GM12873 (cell line): ENCODE results near the gene GPR171.
A peak's percentile ranks its signal among the peaks of the same experiment; 100 is the strongest.

ENCODE experiments used
- TF ChIP-seq, protein P1 (sequence below): IDR thresholded peaks from 2 replicates; pipeline ENCODE4 v1.5.1; 2012; ENCODE audit warnings: low read depth, mild to moderate bottlenecking, moderate library complexity, low read length, control low read depth; ENCODE audit not compliant: insufficient read depth; ENCODE audit errors: missing control alignments

The GPR171 gene

DNA sequence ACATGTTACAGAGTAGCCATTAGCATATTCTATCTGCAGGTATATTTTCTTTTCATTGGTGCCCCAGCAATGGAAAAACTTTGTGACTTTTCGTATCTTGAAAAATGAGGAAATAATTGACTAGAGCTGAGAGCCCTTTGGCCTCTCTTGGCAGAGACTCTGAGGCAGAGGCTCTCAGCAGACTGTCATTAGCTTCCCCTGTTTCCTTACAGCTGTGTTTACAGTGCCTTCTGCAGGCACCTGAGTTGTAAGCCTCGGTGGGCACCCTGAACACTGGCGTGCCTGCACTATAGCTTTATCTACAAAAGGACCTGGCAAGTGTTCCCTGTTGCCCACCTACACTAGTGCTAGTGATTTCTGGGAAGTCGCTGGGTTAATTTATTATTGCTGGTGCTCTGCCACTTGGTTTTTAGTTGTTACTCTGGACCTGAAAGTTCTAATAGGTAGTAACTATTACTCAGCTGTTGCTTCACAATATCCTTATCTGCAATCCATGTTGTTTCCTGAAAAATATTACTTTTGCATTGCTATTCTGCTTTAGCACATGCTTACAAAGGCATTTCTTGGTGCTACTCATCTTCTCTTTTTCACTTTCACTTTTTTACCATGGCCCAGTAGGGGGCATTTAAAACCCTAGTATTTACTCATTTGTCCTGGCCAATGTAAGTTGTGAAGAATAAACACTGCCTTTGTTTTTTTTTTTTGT is 7.8 kb upstream of the GPR171 start:
- TF ChIP-seq, protein P1, sequence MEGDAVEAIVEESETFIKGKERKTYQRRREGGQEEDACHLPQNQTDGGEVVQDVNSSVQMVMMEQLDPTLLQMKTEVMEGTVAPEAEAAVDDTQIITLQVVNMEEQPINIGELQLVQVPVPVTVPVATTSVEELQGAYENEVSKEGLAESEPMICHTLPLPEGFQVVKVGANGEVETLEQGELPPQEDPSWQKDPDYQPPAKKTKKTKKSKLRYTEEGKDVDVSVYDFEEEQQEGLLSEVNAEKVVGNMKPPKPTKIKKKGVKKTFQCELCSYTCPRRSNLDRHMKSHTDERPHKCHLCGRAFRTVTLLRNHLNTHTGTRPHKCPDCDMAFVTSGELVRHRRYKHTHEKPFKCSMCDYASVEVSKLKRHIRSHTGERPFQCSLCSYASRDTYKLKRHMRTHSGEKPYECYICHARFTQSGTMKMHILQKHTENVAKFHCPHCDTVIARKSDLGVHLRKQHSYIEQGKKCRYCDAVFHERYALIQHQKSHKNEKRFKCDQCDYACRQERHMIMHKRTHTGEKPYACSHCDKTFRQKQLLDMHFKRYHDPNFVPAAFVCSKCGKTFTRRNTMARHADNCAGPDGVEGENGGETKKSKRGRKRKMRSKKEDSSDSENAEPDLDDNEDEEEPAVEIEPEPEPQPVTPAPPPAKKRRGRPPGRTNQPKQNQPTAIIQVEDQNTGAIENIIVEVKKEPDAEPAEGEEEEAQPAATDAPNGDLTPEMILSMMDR, result peak; percentile 33

DNA sequence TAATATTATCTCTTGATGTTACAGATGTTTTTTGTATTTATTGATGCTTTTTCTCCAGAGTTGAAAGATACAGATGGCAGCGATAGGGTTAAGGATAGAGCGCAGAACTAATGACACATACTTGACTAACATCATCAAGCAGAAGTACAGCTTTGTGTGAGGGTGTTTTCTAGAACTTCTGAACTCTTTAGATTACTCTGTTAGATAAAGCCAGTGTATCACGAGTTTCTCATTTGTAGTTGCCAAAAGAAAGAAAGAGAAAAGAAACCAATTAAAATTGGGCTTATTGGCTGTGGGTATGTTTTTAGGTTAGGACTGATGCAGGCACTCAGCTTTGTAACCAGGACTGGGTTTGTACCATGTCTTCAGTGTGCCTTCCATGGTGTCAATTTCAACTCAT is 6.6 kb upstream of the GPR171 start:
- TF ChIP-seq, protein P1, result no peak

DNA sequence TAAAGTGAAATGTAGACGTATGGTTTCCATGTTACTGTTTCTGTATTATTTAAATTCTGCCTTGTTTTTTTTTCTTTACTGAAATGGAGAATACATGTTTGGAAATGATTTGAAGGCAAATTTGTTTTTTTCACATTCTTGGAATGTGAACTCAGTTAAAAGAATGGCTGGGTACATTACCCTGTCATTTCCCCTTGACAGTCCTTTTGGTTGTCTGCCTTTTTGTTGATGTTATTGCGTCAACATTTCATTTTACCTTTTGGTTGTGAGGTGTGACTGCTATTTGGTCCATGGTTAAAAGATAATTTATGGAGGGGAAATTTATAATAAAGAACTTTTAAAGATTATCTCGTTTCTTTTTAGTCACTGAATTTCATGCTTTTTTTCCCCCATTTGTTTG is 3.2 kb upstream of the GPR171 start:
- TF ChIP-seq, protein P1, result no peak

DNA sequence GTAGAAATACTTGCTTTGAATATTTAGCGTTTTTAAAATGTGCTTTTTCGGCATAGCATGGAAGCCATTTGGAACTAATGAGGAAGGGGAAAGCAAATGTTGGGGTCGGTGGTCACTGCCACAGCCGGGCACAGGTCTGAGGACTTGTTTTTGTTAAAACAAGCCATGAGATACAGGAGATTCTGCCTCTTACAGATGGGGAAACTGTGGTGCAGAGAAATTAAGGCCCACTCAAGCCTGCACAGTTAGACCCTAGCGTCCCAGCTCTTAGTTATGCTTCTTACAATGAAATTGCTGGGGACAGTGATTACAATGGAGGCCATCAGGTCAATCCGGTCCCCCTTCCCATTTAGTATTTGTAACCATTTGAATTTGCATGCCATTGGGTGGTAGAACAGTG is 2.5 kb upstream of the GPR171 start:
- TF ChIP-seq, protein P1, result no peak

DNA sequence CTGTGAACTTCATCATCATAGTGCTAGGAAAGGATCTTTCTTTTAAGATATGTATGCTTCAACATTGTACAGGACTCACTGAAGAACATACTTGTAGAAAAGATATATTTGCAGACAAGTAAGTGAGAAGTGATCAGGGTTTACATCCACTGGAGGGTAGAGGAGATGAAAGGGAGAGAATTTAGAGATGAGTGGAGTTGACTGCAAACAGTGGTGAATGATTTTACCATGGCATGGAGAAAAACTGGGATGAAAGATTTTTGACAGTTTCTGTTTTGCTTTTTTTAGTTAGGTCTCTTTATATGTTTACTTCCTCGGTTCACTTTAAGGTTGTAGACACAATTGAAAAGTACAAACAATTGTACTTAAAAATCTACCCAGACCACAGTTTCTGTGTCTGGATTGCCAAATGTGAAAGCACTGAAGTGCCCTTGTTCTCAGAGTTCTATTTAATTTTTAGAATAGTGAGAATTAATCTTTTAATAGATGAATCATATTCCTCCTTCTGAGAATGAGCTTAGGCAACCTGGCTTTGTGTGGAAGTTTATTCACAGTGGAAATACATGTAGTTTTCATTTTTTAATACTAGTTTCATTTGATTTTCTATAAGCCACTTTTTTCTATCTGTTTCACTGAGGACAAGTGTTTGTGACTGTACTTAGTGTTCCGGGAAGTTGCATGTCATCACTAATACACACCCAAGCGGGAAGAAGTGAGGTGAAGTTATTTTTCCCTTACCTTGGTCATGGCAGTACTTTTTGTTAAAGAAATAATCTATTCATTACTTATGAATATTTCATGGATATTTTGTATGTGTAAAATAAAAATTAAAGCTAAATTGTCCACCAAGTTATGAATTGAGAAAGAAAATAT is 1.8 kb upstream of the GPR171 start:
- TF ChIP-seq, protein P1, result no peak

DNA sequence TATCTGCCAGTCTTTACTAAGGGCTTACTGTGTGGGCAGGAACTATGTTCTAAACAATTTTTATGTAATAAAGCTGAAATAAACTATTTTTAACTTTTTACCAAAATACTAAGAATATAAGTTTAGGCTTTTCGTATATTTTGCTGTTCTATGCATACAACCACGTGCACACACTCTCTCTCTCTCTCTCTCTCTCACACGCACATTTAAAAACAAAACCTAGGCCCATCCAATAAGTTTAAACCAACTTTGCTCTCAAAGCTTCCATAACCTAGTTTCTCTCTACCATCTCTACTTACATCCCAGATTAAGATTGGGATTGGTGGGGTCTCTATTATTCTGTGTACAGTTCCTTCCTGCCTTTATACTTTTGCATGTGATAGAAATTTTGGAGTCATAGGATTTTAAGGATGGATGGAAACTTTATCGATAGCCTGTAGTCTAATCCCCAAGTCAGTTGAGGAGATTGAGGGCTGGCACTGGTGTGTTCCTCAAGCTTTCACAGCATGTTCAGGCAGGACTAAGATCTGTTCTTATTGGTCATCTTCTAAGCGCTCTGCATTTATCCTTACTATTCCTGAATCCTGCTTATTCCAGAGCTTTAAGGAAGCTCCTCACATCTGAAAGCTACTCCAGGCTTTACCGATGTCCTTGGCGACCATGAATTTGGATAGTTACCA is 1.8 kb downstream of the GPR171 start:
- TF ChIP-seq, protein P1, result no peak

DNA sequence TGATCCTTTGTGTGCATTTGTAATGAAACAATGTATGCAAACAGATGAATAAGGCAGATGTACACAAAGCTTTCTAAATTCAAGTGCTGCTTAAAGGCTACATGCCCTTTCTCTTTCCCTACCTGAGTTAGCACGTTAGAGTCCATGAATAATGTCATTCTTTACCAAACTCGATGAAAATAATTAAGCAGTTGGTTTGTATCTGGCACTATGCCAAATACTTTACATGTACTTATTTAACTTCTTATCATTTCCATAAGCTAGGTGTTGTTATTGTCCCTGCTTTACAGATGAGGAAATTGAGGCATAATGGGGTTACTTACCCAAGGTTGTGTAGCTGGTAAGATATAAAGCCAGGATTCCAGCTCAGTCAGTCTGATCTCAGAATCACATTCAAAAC is 2.4 kb downstream of the GPR171 start:
- TF ChIP-seq, protein P1, result no peak
